NCI-H128 (cell line): ENCODE measurements around the gene CCDC73.
"Not testable (repeated sequence)": the region's sequence is repeated elsewhere in the genome, so short reads cannot be mapped to it uniquely, and the experiment has no call there.

Experiments
- DNase-seq: peaks from one replicate; lab custom pipeline; 2025; ENCODE audit not compliant: unreplicated experiment; lab: John Stamatoyannopoulos, UW

The CCDC73 gene

GRCh38 chr11:32706985-32707741 is 87.3 kb downstream of the CCDC73 start:
- DNase-seq = no peak

- no peak for DNase-seq
These were observed 89.0 kb downstream of the CCDC73 start for GRCh38 chr11:32705309-32706033.

- DNase-seq = no peak
These were observed 89.7 kb downstream of the CCDC73 start for GRCh38 chr11:32704775-32705174.

GRCh38 chr11:32704261-32704660 is 90.2 kb downstream of the CCDC73 start:
- DNase-seq = no peak

- no peak for DNase-seq
These were observed 92.8 kb downstream of the CCDC73 start for GRCh38 chr11:32701616-32702015.

- no peak for DNase-seq
These were observed 95.9 kb downstream of the CCDC73 start for GRCh38 chr11:32698579-32698978.

GRCh38 chr11:32671051-32671450 is 123.4 kb downstream of the CCDC73 start:
- no peak for DNase-seq

GRCh38 chr11:32659672-32660071 is 134.8 kb downstream of the CCDC73 start:
- DNase-seq = no peak

GRCh38 chr11:32658639-32659406 is 135.6 kb downstream of the CCDC73 start:
- no peak for DNase-seq

GRCh38 chr11:32643526-32643925 is 150.9 kb downstream of the CCDC73 start:
- DNase-seq = no peak

GRCh38 chr11:32641361-32641760 is 153.1 kb downstream of the CCDC73 start:
- DNase-seq = no peak

- DNase-seq = no peak
These were observed 158.6 kb downstream of the CCDC73 start for GRCh38 chr11:32635819-32636218.

- DNase-seq = no peak
These were observed 163.6 kb downstream of the CCDC73 start for GRCh38 chr11:32630844-32631243.

GRCh38 chr11:32616903-32617302 is 177.6 kb downstream of the CCDC73 start:
- DNase-seq = no peak

GRCh38 chr11:32615422-32615821 is 179.0 kb downstream of the CCDC73 start:
- DNase-seq = no peak

GRCh38 chr11:32613500-32614151 is 180.8 kb downstream of the CCDC73 start:
- no peak for DNase-seq

- DNase-seq = no peak
These were observed 183.6 kb downstream of the CCDC73 start for GRCh38 chr11:32610797-32611352.

- DNase-seq = not testable (repeated sequence)
These were observed 185.6 kb downstream of the CCDC73 start for GRCh38 chr11:32608826-32609225.

GRCh38 chr11:32606220-32606619 is 188.2 kb downstream of the CCDC73 start:
- DNase-seq = no peak

- DNase-seq = no peak
These were observed 191.6 kb downstream of the CCDC73 start for GRCh38 chr11:32602657-32603415.
